ENCODE data around the gene INSL6. TPM values are rescaled to one million over a fixed set of nuclear protein-coding genes. Genes with fewer than 3 reads are reported as not detected.

INSL6 gene
- total RNA-seq, 1 experiment from 2014 or later: not detected

- TF ChIP-seq ARID4B (CRISPR knock-in tag; IDR thresholded peaks at IDR 0.05; ENCODE audit: borderline replicate concordance) (no peak), NR1H2 (CRISPR knock-in tag; IDR thresholded peaks at IDR 0.05) (no peak), IRF1 (CRISPR knock-in tag; IDR thresholded peaks at IDR 0.05) (no peak)
These were observed 41.2 kb downstream of the INSL6 start (continued) for GRCh38 chr9:5144217-5144616.

- Mint-ChIP-seq H3K27ac (no peak overlapping the region), H3K4me1 (no peaks in the 10 kb centered on the region), H3K9me3 (peaks cover 38% of the 10 kb centered on the region), H3K4me3 (no peak overlapping the region), H3K27me3 (ENCODE audit: low read depth) (peaks cover 14% of the 10 kb centered on the region; the same call in 1 of the 2 replicates), H3K36me3 (peaks cover 19% of the 10 kb centered on the region)
- no peak for TF ChIP-seq ZNF121 (CRISPR knock-in tag; IDR thresholded peaks at IDR 0.05)
- no peak for TF ChIP-seq SMAD3 (CRISPR knock-in tag; IDR thresholded peaks at IDR 0.05; ENCODE audit: borderline replicate concordance)
- TF ChIP-seq USF1 (CRISPR knock-in tag; IDR thresholded peaks at IDR 0.05): no peak
- no peak for TF ChIP-seq ATF2 (CRISPR knock-in tag; IDR thresholded peaks at IDR 0.05; ENCODE audit: borderline replicate concordance, low read depth)
- no peak for TF ChIP-seq FOXP1 (CRISPR knock-in tag; IDR thresholded peaks at IDR 0.05; ENCODE audit: borderline replicate concordance)
- no peak for TF ChIP-seq JUN (CRISPR knock-in tag; IDR thresholded peaks at IDR 0.05)
- TF ChIP-seq ESRRA (CRISPR knock-in tag; IDR thresholded peaks at IDR 0.05; ENCODE audit: borderline replicate concordance): no peak
- TF ChIP-seq NFATC4 (CRISPR knock-in tag; IDR thresholded peaks at IDR 0.05): no peak
- TF ChIP-seq NFYB (CRISPR knock-in tag; conservative IDR thresholded peaks at IDR 0.05; ENCODE audit: low read depth): no peak
- TF ChIP-seq HMGXB4 (CRISPR knock-in tag; IDR thresholded peaks at IDR 0.05): no peak
- TF ChIP-seq GABPB1 (CRISPR knock-in tag; IDR thresholded peaks at IDR 0.05): no peak
- CTCF ChIA-PET: interaction anchor here (0.7 to 1.2 kb wide), 2 partner anchors 381 to 460 kb away, joined by 3 to 4 read pairs; no protein-coding TSS in a partner anchor
- ATAC-seq (no peak), DNase-seq (ENCODE audit: low spot score) (no peak)
- POLR2A ChIA-PET: no interaction called here
These were observed 45.3 kb downstream of the INSL6 start for GRCh38 chr9:5140151-5140550.

GRCh38 chr9:5122516-5122915 lies 62.9 kb downstream of the INSL6 start:
- Mint-ChIP-seq H3K27ac (no peak overlapping the region), H3K27me3 (ENCODE audit: low read depth) (no peaks in the 10 kb centered on the region), H3K4me1 (no peaks in the 10 kb centered on the region), H3K36me3 (no peaks in the 10 kb centered on the region), H3K4me3 (no peak overlapping the region), H3K9me3 (no peaks in the 10 kb centered on the region)
- CTCF ChIA-PET: no interaction called here
- no peak for DNase-seq (ENCODE audit: low spot score)
- POLR2A ChIA-PET: no interaction called here
- ATAC-seq: no peak
- TF ChIP-seq JUN (CRISPR knock-in tag; IDR thresholded peaks at IDR 0.05) (no peak), USF1 (CRISPR knock-in tag; IDR thresholded peaks at IDR 0.05) (no peak), GABPB1 (CRISPR knock-in tag; IDR thresholded peaks at IDR 0.05) (no peak), ZSCAN18 (CRISPR knock-in tag; IDR thresholded peaks at IDR 0.05) (no peak), AFF4 (CRISPR knock-in tag; IDR thresholded peaks at IDR 0.05; ENCODE audit: borderline replicate concordance) (no peak), SOX15 (CRISPR knock-in tag; IDR thresholded peaks at IDR 0.05) (no peak)

Measured in WTC11 (cell line).